GM19467 (cell line): ENCODE results near the gene NEURL3.
"Not testable (repeated sequence)": the region's sequence is repeated elsewhere in the genome, so short reads cannot be mapped to it uniquely, and the experiment has no call there.

Experiments
- ATAC-seq: cut with Tn5 transposase; IDR thresholded peaks from one replicate; pipeline ENCODE4 v1.9.1; 2021; ENCODE audit warnings: mild to moderate bottlenecking, moderate library complexity; ENCODE audit not compliant: unreplicated experiment

NEURL3 gene, protein sequence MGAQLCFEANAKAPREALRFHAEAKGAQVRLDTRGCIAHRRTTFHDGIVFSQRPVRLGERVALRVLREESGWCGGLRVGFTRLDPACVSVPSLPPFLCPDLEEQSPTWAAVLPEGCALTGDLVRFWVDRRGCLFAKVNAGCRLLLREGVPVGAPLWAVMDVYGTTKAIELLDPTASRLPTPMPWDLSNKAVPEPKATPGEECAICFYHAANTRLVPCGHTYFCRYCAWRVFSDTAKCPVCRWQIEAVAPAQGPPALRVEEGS

DNA sequence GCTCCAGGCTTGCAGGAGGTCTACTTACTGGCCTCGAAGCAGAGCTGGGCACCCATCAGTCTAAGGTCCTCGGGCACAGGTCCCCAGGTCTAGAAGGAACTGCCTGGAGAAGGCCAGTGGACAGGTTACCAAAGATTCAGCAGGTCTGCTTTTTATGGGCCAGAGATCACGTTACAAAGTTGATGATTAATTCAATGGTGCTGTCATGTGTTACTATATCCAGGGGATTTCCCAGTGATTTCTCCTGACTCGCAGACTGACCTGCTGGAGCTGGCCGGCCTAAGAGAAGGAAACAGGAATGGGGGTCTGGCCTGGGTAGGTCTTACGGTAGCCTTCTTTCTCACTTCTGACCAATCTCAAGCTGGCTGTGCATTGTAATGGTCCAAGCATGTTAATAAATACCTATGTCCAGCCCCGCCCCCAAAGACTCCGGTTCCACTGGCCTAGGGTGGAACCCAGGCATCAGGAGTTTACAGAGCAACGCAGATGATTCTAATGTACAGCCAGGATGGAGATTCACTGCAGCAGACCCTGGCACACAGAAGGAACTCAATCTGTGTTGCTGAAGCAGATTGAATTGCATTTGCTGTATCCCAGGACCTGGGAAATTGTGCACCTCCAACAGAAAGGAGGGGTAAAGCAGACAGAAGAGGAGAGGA is at the start of gene NEURL3:
NEURL3 (minus strand) TSS at position 127 of the 659 bp plus-strand sequence; CDS start at position 56, 71 bp downstream.
- no peak for ATAC-seq

- ATAC-seq: no peak
Measured at GRCh38 chr2:96554293-96555145, 49.4 kb upstream of the NEURL3 start.

- ATAC-seq: not testable (repeated sequence)
Measured at GRCh38 chr2:96553957-96554292, 48.8 kb upstream of the NEURL3 start.

DNA sequence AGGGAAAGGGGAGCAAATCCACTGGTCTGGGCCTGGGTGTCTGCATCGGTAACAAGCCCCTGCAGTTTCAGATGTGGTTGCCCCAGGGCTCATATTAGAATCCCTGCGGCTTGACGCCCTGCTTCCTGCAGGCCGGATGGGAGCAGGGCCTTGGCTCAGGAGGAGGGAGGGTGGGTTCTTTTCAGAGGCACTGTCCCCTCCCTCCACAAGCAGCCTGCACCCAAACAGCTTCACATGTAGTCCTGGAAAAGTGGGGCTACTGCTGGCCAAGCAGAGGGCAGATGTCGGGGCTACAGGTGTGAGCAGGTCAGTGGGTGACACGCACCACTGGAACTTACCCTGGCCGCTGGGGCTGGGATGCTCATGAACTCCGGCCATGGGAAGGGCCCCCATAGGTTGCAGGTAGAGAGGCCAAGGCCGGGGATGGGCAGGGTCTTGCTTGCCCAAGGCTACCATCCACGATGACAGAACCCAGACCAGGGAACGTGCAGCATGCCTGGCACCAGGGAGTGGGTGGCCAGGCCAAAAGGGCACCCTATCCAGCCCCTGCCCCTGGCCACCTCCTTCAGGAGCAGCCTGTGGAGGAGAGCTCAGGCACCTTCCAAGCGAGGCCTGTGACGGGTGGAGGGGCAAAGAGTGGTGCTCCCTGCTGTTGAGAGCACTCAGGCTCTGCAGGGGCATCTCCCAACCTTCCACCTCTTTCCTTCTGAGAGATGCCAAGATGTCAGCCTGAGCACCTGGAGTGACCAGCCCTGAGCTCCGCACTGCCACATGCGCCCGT is 48.2 kb upstream of the NEURL3 start:
- ATAC-seq: no peak

GRCh38 chr2:96552315-96553175 is 47.4 kb upstream of the NEURL3 start:
- ATAC-seq: no peak

DNA sequence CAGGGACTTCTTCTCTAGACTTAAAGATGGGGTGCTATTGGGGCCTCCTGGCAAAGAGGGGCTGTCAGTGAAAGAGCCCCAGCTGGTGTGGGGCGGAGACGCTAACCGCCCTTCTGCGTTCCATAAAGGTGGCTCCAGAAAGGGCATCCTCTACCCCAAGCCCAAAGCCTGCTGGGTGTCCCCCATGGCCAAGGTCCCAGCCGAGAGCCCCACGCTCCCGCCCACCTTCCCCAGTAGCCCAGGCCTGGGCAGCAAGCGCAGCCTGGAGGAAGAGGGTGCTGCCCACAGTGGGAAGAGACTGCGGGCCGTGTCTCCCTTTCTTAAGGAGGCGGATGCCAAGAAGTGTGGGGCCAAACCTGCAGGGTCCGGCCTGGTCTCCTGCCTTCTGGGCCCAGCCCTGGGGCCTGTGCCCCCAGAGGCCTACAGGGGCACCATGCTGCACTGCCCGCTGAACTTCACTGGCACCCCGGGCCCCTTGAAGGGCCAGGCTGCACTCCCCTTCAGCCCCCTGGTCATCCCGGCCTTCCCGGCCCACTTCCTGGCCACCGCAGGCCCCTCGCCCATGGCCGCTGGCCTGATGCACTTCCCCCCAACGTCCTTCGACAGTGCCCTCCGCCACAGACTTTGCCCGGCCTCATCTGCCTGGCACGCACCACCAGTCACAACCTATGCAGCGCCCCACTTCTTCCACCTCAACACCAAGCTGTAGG is 46.6 kb upstream of the NEURL3 start:
- no peak for ATAC-seq

DNA sequence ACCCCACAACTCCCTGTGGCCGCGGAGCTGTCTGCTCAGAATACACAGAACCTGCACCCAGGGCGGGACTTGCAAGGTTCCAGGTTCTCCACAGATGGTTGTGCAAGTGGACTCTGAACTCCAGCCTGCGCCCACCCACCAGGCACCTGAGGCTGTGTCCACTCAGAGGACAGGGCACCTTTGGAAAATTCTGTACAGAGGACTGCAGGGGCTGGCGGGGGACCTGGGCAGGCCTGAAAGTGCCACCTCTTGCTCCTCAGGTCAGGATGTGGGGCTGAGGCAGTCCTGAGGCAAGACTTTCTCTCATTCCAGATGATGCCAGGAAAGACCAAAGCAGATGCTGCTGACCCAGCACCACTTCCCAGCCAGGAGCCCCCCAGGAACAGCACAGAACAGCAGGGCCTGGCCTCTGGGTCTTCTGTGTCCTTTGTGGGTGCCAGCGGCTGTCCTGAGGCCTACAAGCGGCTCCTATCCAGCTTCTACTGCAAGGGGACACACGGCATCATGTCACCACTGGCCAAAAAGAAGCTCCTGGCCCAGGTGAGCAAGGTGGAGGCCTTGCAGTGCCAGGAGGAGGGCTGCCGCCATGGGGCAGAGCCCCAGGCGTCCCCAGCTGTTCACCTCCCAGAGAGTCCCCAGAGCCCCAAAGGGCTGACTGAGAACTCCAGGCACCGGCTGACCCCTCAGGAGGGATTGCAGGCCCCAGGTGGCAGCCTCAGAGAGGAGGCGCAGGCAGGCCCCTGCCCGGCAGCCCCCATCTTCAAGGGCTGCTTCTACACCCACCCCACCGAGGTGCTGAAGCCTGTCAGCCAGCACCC is 45.8 kb upstream of the NEURL3 start:
- no peak for ATAC-seq

- no peak for ATAC-seq
Measured at GRCh38 chr2:96549967-96550786, 45.0 kb upstream of the NEURL3 start.

GRCh38 chr2:96549466-96549785 is 44.3 kb upstream of the NEURL3 start:
- no peak for ATAC-seq

DNA sequence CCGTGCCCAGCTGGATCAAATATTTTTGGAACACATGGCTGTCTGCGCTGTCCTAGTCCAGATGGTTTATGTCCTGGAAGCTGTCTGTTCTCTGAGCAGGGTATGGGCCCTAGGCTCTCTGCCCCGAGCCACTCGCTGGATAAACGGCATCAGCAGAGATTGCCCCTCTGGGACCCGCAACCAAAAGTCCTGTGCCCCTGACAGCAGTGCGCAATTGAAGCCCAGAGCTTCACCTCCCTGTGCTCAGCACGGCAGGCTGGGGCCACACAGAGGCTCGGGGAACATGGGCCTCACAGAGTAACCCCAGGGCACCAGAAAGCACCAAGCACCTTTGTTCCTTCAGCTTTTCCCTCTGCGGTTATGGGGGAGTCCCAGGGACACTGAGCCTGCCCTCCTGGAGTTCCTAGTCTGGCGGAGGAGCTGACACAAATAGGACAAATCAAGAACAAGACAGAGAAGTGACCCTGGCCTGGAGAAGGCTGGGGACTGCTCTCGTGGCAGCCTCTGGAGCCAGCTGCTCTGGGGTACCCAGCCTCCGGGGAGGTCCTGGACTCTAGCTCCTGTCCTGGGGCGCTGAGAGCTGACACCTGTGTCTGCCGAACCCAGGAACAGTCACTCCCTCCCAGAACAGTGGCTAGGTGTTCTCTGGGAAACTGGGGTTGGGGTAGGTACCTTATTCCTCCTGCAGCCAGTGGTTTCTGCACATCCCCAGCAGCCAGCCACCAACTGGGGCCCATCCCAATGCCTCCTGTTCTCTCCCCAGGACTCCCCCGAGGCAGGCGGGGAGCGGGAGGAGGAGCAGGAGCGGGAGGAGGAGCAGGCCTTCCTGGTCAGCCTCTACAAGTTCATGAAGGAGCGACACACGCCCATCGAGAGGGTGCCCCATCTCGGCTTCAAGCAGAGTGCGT is 43.7 kb upstream of the NEURL3 start:
- ATAC-seq: no peak

GRCh38 chr2:96547731-96548171 is 42.6 kb upstream of the NEURL3 start:
- ATAC-seq: no peak

- no peak for ATAC-seq
Measured at GRCh38 chr2:96547203-96547641, 42.1 kb upstream of the NEURL3 start.

GRCh38 chr2:96546797-96547196 is 41.6 kb upstream of the NEURL3 start:
- ATAC-seq: no peak

DNA sequence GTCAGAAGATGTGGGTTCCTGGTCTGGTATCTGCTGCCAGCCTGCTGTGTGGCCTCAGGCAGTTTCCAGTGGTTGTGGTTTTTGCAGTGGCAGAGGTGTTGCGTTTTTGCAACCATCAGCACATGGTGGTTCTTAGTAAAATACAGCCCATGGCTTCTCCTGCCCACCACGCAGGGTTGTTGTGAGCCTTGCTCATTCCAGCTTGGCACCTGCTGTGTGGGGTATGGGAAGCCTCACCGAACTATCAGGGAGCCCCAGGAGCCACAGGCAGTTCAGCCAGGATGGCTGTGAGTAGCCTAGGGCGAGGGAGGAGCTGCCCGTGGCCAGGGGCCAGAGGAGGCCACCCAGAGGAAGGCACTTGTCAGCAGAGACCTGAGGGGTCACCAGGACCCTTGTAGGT is 41.2 kb upstream of the NEURL3 start:
- ATAC-seq: no peak

DNA sequence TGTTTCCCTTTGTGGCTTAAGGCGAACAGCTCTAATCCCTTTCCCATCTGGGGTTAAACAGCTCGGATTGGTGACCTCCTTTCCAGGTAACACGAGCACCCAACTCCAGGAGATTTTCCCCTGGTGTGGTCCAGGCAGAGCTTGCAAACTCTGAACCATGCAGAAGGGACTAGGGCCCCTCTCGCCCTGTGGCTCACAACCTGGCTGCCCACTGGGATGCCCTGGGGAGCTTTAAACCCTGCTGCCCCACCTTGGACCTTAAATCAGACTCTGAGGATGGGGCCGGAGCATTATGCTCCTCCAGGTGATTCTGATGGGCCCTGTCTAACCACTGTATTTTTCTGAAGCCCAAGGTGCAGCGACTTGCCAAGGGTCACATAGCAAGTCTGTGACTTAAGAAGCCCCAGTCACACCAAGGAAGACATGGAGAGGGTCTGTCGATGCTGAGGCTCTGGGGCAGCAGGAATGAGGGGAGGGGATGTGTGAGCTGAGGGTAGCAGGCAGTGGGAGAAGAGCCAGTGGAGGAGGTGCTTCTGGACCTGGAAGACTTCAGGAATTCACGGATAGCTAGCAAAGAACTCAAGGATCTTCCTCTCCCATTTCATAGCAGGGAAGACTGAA is 37.3 kb upstream of the NEURL3 start:
- ATAC-seq: no peak

- no peak for ATAC-seq
Measured at GRCh38 chr2:96541398-96542152, 36.4 kb upstream of the NEURL3 start.
